ELF-1 (cell line): ENCODE data around the gene DEDD2.
"Not testable (repeated sequence)": the region's sequence is repeated elsewhere in the genome, so short reads cannot be mapped to it uniquely, and the experiment has no call there.

ENCODE experiments used
- DNase-seq: peaks from one replicate; pipeline ENCODE4 v3.0.0-alpha.2; 2016; ENCODE audit warnings: low read depth, low spot score

Gene DEDD2, protein sequence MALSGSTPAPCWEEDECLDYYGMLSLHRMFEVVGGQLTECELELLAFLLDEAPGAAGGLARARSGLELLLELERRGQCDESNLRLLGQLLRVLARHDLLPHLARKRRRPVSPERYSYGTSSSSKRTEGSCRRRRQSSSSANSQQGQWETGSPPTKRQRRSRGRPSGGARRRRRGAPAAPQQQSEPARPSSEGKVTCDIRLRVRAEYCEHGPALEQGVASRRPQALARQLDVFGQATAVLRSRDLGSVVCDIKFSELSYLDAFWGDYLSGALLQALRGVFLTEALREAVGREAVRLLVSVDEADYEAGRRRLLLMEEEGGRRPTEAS

DNA sequence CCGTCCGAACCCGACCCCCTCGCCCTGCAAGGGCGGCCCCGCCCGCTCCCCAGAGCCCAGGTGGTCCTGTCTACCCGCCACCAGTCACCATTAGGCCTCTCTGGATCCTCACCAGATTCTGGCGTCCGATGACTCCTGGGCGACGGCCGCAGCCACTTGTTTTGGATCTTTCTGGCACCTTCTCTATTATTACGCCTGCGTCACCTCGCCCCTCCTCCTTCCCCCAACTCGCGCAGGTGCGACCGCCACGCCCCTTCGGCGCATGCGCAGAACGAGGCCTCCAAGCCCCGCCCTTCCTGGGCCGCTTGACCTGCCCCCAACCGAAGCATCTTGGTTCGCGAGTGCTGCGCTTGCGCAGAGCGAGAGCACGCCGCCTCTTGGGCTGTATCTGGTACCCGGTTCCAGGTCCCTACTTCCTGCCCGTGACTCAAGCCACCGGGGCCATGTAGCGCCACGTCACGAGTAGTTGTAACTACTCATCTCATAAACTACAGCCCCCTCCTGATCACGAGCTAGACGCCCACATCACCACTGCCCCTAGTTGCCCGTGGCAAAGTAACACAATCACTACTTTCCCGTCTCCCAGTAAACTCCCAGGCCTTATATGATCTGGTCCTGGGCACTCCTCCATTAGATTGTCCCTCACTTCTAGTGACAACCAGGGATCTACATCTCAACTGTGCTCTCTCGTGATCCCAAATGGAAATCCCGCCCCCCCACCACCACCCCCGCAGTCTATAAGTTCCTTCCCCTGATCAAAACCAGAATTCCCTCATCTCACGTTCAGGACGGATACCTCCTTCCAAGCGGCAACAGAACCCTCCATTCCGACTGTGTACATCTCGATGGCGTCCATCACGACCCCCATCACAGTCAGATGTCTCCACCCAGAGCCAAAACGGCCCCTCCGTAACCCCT lies at the start of gene DEDD2:
Gene DEDD2, minus strand, starts transcription at position 158 of the 918 bp plus-strand sequence. CDS start 670 bp downstream, outside the sequence.
- DNase-seq = peak; percentile 99

DNA sequence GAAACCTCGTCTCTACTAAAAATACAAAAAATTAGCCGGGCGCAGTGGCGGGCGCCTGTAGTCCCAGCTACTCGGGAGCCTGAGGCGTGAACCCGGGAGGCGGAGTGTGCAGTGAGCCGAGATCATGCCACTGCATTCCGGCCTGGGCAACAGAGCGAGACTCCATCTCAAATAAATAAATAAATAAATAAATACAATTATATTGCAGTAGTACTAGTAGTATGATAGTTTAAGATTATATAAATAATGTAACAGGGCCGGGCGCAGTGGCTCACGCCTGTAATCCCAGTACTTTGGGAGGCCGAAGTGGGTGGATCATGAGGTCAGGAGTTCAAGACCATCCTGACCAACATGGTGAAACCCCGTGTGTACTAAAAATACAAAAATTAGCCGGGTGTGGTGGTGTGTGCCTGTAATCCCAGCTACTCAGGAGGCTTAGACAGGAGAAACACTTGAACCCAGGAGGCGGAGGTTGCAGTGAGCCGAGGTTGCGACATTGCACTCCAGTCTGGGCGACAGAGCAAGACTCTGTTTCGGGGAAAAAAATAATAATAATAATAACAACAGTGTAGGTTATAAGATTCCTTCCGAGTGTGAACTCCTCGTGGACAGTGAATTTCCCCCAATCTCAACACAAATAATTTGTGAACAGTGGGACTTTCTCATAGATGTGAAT lies 49.6 kb upstream of the DEDD2 start:
- not testable (repeated sequence) for DNase-seq

DNA sequence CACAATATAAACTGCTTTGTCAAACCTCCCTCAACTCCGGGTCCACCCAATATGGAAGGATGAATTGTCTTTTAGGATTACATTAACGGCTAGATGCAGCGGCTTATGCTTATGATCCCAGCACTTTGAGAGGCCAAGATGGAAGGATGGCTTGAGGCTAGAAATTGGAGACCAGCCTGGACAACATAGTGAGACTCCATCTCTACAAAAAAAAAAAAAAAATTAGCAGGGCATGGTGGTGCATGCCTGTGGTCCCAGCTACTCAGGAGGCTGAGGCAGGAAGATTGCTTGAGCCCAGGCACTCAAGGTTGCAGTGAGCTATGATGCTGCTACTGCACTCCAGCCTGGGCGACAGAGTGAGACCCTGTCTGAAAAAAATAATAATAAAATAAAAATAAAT lies 48.6 kb upstream of the DEDD2 start:
- DNase-seq = not testable (repeated sequence)

DNA sequence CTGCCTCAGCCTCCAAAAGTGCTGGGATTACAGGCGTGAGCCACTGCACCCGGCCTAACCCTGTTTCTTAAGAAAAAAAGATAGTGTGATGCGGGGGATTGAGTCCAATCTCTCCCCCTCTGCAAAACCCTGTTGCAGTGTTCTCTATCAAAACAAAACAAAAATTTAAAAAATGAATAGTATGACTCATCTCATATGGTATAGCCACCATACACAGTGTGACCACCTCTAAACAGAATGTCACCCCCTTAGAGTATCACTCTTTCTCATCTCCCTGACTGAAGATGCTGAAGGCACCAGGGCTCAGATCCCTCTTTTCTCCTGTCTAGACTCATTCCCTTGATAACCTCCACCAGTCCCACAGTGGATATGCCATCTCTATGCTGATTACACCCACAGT lies 44.3 kb upstream of the DEDD2 start:
- DNase-seq = no peak

DNA sequence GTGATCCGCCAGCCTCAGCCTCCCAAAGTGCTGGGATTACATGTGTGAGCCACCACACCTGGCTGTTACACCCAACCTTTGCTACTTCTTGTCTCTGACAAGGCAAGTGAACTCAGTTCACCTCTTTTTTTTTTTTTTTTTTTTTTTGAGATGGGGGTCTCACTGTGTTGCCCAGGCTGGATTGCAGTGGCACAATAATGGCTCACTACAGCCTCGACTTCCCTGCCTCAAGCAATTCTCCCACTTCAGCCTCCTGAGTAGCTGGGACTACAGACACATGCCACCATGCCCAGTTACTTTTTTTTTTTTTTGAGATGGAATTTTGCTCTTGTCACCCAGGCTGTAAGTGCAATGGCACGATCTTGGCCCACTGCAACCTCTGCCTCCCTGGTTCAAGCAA lies 40.4 kb upstream of the DEDD2 start:
- DNase-seq = not testable (repeated sequence)

DNA sequence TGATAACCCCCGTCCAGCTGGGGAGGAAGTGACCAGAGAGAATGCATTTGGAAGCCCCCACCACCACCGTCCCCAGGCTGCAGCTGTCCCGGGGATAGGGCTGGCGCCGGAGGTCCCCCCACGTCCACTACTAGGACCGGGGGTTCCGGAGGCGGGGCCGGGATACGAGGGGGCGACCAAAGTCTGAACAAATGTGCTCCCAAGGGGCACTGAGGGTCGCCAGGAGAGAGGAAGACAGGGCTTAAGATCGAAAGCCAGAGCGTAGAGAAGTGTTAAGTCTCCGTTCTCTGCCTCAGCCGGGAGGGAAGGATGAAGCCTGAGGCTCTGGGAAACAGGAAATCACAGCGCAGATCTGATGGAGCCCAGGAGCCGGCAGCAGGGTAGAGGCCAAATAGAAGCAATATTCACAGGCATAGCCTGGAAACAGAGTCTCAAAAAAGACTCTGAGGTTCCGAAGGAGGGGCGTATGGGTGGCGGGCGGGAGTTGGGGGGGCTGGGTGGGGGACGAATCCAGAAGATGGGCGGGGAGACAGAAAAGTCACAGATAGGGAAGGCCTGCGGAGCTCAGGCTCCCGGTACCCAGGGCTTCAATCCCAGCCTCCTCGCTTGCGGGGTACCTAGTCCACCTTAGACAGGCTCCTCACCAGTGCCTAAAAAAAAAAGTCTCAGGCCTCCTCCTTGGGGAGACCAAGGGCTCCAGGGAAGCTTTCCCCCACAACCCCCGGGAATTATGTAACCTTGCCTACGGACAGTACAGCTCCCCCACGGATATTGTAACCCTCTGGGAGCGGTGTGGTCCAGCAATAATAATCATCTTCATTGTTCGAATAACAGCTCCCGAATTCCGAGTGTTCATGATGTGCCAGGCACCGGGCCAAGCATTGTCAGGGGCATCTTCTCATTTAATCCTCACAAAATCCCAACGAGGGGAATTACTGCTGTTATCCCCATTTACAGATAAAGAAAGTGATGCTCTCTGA lies 38.6 kb upstream of the DEDD2 start:
- DNase-seq = peak; percentile 70

DNA sequence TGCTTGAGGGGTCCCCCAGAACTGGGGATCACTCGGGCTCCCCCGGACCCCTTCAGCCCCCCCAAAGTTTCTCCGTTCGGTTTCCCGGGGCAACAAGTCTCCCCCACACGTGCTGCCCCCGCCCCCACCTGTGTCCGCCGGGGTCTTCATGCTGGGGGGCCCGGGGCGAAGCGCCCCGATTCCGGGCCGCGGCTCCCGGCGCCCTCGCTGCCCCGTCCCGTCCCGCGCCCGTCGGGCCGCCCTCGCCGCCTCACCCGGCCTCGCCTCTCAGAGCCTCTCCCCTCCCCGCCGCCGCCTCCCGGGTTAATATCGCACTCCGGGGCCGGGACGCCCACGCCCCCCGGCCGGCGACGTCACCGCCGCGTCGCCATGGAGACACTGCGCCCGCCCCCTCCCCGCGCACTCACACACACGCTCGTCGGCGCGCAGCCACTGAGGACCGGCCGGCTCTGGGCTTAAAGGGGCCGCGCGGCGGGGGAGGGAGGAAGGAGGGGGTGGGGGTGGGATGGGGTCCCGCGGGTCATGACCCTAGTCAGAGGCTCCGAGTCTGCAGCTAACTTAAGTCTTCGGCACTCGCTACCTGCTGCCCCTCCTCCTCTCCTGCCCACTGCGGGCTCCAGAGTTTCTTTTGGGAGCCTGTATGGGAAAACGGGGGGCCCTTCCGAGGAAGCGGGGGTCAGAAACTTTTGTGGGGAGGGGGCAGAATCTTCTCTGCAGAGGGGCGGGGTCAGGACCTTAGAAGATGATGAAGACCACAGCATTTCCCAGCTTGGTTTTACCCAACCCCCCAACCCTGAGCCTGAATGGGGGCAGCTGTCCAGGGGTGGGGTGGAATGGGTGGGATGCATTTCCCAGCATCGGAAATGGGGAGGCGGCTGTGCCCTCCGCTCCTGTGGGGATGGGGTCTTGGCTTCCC lies 37.6 kb upstream of the DEDD2 start, which contains the start of gene ERF:
Gene ERF, minus strand, starts transcription at position 279 of the 916 bp plus-strand sequence. Its CDS starts 129 bp downstream, at position 150.
- DNase-seq = peak; percentile 90

DNA sequence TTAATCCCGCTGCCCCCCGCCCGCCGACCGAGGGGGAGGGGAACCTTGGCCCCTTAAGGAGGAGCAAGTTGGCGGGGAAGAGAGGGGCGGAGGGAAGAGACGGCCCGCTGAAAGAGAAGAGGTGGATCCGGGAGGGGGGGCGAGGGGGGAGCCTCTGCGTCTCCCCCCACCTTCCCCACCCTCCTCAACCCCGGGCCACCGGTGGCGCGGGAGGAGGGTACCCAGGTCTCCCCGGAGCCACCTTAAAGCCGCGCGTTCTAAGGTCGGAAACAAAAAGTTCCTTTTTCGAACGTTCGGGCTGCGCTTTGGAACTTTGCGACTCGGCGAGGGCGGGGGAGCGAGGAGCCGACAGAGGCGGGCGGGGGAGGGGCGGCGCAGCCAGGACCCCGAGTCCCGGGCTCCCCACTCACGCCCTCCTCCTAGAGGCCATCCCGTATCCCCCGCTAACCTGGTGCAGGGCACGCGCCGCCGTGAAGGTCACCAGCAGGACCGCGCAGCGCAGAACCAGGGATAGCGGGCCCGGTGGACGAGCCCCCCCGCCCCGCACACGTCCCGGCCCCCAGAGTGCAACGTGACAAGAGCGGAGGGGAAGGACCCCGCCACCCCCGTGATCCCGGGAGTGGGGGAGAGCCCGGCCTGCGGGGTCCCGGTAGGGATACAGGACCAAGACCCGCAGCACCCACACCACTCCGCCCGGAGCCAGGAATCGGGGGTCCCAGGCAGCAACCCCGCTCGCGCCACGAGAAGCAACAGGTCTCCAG lies 36.8 kb upstream of the DEDD2 start:
- DNase-seq = peak; percentile 80

DNA sequence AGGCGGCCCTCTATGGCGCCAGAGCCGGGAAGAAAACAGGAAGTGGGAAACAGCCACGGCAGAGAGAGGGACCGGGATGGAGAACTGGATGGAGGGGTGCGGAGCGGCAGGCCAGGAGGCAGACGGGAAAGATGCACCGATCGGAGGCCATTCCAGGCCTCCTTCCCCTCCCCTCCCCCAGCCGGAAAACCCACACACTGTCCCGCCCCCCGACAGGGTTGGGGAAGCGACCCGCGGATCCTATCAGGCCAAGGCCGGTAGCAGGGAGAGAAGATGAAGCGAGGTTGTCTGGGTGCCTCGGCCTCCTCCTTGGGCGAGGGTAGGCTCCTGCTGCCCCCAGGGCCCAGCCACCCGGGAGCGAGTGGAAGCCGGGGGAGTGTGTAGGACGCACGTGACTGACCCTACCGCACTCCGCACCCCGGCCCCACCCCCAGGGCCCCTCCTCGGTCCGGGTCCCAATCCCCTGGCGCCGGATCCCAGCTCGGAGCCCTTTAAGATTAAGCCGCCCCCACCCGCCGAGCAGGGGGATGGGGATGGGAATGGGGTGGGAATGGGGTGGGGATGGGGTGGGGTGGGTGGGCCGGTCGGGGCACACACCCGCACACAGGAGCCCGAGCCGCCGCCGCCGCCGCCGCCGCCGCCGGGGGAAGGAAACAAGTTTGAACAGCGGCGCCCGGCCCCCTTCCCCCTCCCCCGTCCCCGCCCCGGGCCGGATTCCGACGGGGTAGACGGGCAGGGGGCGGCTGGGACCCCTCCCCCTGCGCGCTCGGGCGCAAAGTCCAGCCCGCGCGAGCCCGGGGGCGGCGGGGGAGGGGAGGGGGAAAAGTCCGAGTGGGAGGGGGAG lies 36.0 kb upstream of the DEDD2 start:
- peak; percentile 68 for DNase-seq

DNA sequence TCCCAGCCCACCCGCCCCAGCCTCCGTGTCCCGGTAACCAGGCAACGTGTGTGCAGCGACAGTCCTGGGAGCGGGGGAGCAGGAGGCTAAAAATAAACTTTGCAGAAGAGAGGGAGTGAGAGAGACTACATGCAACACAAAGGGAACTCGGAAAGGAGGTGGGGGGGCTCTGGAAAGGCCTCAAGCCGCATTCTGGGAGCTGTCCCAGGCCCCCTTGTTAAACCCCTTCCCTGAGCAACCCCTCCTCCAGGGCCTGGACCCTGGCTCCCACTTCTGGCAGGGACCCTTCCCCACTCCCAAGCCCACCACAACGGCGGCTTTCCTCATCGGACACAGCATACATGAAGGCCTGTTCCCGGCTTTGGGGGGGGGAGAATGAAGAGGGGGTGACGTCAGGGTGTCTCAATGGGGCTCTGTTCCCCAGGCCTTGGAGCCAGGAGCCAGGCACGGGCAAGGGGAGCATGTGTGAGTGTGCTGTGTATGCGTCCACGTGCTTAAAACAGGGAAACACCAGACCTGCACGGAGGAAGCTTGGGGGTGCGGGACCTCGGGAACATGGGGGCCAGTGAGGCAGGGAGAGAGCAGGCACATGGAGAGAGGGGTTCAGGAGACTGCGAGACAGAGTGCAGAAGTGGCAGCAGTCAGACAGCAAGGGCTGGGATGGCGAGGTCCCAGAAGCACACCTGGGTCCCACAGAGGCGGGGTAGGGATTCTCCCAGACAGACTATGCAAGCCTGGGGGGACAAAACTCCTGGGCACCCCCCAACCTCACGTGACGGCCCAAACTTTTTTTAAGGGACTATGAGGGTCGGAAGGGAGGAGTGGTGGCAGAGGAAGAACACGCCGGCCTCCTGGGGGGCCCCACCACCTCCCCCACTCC lies 35.1 kb upstream of the DEDD2 start:
- no peak for DNase-seq

DNA sequence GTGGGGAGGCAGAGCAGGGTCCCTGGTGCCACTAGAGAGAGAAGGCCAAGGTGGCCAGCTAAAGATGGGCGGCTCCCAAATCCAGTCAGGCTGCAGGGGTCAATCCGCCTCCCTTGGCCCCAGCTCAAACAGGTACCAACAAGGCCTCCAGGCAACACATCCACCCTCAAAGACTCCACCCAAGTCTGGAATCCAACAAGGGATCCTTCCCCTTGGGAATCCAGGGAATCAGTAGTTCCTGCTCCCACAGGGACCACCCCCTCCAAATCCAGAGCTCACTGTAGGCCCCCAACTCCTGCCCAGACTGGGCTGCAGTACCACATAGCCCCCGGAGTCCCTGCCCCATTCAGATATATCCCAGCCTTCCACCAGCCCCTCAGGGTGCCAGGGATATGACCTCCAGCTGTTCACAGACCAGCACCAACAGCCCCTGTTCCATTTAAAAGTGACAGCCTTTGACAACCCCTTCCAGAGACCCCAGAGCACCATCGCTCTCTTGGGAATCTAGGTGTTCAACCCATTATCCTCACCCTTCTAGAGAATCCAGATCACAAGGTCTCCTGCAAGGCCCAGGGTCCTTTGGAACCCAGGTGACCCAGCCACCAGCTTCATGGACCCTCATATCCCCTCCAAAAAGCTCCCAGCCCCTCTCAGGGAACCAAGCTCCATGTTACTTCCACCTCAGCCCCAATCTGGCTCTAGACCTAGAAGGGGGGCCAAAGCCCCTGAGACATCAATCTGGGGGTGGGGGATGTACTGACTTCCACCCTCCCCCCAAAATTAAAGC lies 34.3 kb upstream of the DEDD2 start:
- no peak for DNase-seq

DNA sequence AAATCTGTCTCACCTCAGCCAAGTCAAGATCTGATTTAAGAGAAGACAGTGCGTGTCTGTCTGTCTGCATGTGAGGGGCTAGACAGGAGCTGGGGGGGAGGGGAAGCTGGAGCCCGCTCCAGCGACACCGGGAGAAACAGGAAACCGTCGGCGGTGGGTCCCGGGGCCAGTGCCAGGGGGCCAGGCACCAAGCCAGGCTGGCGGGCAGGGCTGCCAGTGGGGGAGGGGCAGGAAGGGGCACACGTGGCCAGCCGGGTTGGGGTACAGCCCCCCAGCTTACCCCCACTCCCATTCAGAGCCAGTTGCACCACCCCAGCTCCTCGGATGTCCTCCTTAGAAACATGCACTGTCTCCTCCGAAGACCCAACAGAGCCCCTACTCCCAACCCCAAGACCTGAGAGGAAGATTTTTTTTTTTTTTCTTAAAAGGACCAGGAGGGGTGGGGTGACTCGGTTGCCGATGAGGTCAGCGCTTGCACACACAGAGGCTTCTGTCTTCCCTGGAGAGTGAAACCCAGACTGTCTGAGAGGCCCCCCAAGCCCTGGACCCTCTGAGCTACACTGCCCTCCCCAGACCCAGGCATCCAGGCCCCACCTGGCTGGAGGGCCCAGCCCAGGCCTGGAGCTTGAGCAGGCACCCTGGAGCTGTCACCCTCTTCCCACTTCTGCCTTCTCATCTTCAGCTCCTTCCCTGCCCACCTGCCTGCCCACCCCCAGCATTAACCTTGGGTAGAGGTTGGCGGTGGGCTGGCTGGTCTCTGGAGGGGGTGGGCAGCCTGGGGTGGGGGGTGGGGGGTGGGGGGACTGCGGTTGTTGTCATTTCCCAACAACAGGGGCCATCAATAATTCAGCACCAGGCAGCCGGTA lies 33.4 kb upstream of the DEDD2 start:
- DNase-seq = no peak

DNA sequence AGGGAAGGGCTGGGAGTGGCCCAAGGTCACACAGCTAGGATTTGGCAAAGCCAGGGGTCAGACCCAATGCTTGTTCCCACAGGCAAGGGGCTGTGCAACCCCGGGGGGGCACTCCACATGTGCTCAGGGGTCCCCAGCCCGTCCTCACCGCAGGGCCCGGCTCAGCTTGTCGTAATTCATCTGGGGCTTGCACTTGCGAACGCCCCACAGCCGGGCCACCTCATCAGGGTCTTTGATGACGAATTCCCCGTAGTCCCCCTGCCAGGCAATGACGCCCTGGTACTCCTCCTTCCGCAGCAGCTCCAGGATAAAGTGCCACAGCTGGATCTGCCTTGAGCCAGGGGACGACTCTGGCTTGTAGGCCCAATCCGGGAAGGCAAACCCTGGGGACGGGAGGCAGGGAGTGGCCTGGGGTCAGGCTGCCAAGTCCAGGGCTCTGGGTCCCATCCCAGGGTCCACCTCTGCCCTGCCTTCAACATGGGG lies 32.7 kb upstream of the DEDD2 start:
- no peak for DNase-seq

DNA sequence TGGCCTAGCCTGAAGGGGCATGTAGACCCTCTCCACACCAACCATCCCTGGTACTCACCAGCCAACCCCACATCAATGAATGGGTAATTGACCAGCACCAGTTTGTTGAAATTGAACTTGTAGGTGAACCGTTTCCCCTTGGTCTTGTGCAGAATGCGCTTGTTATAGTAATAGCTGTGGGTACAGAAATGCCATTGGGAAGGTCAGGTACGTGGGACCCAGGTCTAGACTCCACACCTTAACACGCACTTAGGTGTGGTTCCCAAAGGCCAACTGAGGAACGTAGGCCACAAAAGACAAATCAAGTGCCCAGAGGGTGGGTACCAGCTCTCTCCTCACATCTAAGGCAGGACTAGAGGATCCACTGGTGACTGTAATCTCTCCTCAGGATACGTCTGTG lies 32.3 kb upstream of the DEDD2 start:
- no peak for DNase-seq

DNA sequence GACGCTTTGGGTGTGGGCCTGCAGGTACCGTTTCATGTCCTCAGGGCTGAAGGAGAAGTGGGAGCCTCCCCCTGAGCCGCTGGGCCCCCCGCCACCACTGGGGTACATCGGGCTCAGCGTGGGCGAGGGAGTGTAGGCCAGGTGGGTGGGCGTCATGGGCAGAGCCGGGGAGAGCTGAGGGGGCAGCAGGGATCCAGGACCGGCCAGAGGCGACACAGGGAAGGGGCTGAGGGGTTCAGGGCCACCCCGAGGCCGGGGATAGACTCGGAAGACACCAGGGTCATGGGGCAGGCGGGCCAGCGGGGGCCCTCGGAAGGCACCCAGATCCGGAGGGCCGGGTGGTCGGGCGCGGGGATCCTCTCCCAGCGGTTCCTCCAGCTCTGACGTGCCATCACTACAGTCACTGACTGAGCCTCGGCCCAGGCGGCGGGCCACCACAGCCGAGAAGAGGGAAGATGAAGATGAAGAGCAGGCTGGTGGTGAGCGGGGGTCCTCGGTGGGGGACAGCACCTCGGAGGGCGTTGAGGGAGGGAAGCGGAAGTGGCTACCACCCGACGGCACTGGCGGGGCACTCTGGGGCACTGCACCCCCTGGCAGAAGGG lies 31.8 kb upstream of the DEDD2 start:
- no peak for DNase-seq
